Prostate gland (tissue), 2 donors: ENCODE data around the gene CLIC1. TPM values are rescaled to one million over a fixed set of nuclear protein-coding genes. Genes with fewer than 3 reads are reported as not detected.

Experiments
- DNase-seq: peaks from one replicate; pipeline ENCODE4 v3.0.0-alpha.2; 2019; ENCODE audit warnings: low spot score
- H3K27ac ChIP-seq, 2 donors: fragments of 200-600 bp; sonication (generic); 2 replicates each; pipeline ENCODE4 v1.5.1; 2017 to 2019
- H3K27me3 ChIP-seq: fragments of 200-600 bp; sonication (generic); replicated peaks from 2 replicates; pipeline ENCODE4 v1.5.1; 2019; ENCODE audit not compliant: insufficient read depth
- H3K36me3 ChIP-seq, 2 donors: fragments of 200-600 bp; sonication (generic); 1 replicate in 1 of 2; 2 replicates in 1 of 2; pipeline versions ENCODE4 v1.5.1 to v1.8.1; 2017 to 2019
- H3K4me1 ChIP-seq: fragments of 200-600 bp; sonication (generic); replicated peaks from 2 replicates; pipeline ENCODE4 v1.5.1; 2019
- H3K4me3 ChIP-seq, 2 donors: fragments of 200-600 bp; sonication (generic); 2 replicates each; pipeline ENCODE4 v1.5.1; 2017 to 2019
- H3K9me3 ChIP-seq: fragments of 200-600 bp; sonication (generic); 2 replicates; pipeline ENCODE4 v1.5.1; 2017
- POLR2A ChIP-seq: fragments of 450-650 bp; IDR thresholded peaks from one replicate; pipeline ENCODE4 v1.6.1; 2016; ENCODE audit warnings: antibody characterized with exemption, mild to moderate bottlenecking
- POLR2AphosphoS5 ChIP-seq: sonication (generic); formaldehyde crosslinking; IDR thresholded peaks from one replicate; pipeline ENCODE4 v1.6.1; 2017; ENCODE audit warnings: antibody characterized with exemption
- WGBS: methylation state at CpG from one replicate; pipeline ENCODE4 v1.1.5; 2018; 5-methylcytosine and 5-hydroxymethylcytosine counted together
- intact Hi-C: fragments of 100-400 bp; cut with DNase I; formaldehyde crosslinking; loops from one replicate; pipeline ENCODE4 v1.14.2; 2022
- total RNA-seq, 2 donors: library from RNA; depleted of rRNA; stranded (reverse); fragments of >200 nt; gene quantifications; one replicate each; pipeline ENCODE4 v1.1.0, GENCODE V29; 2016
- TF ChIP-seq, protein P1 (sequence below), 4 experiments: fragments of 200-600 bp in 2 of 4; fragments of 450-650 bp in 2 of 4; sonication (generic) in 2 of 4; IDR thresholded peaks; 1 replicate in 3 of 4; 2 replicates in 1 of 4; pipeline ENCODE4 v1.5.1; 2016 to 2019; ENCODE audit warnings: antibody characterized with exemption in 4 of 4, mild to moderate bottlenecking in 2 of 4, moderate library complexity in 2 of 4

Gene CLIC1
- total RNA-seq, 2 donors from 2014 or later, result 224 to 331 TPM

DNA sequence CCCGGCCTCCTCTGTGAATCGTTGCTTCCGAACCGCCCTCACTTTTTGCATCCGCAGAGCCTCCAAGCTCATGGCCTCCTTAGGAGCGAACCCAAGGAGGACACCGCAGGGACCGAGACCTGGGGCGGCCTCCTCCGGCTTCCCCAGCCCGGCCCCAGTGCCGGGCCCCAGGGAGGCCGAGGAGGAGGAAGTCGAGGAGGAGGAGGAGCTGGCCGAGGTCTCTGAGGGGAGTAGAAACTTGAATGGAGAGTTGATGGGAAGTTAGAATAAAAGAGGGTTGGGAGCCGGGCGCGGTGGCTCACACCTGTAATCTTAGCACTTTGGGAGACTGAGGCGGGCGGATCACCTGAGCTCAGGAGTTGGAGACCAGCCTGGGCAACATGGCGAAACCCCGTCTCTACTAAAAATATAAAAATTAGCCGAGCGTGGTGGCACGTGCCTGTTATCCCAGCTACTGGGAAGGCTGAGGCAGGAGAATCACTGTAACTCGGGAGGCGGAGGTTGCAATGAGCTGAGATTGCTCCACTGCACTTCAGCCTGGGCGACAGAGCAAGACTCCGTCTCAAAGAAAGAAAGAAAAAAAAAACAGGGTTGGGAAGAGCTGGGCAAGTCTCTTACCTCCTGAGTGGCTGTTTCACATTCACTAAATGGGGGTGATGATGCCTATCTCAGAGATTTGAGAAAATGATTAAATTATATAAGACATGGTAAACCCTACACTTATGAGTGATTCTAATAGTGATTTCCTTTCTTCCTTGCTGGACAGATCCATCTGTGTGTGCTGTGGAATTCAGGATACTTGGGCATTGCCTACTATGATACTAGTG, 4.3 kb upstream of the CLIC1 start:
- TF ChIP-seq POLR2A (no peak), POLR2AphosphoS5 (no peak)
- TF ChIP-seq, protein P1, sequence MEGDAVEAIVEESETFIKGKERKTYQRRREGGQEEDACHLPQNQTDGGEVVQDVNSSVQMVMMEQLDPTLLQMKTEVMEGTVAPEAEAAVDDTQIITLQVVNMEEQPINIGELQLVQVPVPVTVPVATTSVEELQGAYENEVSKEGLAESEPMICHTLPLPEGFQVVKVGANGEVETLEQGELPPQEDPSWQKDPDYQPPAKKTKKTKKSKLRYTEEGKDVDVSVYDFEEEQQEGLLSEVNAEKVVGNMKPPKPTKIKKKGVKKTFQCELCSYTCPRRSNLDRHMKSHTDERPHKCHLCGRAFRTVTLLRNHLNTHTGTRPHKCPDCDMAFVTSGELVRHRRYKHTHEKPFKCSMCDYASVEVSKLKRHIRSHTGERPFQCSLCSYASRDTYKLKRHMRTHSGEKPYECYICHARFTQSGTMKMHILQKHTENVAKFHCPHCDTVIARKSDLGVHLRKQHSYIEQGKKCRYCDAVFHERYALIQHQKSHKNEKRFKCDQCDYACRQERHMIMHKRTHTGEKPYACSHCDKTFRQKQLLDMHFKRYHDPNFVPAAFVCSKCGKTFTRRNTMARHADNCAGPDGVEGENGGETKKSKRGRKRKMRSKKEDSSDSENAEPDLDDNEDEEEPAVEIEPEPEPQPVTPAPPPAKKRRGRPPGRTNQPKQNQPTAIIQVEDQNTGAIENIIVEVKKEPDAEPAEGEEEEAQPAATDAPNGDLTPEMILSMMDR (IDR thresholded peaks at IDR 0.05), result no peak
- H3K27ac ChIP-seq, result peak overlapping the region; percentile 94 to 98
- no peaks in the 10 kb centered on the region for H3K36me3 ChIP-seq
- H3K9me3 ChIP-seq, result no peaks in the 10 kb centered on the region
- H3K4me1 ChIP-seq, result peaks cover 11% of the 10 kb centered on the region
- no peaks in the 10 kb centered on the region for H3K27me3 ChIP-seq
- WGBS, result 19% methylated on average over 29 of the region's 29 CpGs
- intact Hi-C loops, result no loop called here
- peak overlapping the region; percentile 51 to 56 for H3K4me3 ChIP-seq
- no peak for DNase-seq

DNA sequence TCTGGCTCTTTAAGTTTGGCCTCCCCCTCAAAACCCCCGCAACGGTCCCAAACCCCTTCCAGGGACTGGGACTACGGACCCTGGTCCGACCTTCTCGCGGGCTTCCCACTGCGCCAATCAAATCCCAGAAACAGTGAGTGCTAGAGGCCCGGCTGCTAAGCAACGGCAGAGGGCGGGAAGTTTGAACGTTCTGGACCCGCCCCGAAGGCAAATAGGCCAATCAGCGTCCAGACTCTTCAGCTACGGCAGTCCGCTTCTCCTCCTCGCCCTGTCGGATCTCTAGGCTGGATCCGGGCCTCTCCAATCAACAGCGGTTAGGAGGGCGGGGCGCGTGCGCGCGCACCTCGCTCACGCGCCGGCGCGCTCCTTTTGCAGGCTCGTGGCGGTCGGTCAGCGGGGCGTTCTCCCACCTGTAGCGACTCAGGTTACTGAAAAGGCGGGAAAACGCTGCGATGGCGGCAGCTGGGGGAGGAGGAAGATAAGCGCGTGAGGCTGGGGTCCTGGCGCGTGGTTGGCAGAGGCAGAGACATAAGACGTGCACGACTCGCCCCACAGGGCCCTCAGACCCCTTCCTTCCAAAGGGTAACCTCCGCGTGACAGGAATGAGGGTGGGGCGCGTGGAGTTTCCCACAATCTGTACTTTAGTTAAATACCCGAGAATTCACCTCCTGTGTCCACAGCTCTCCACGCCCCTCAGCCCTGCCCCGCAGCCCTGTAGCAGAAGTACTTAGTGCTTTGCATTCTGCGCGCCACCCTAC, 3.5 kb upstream of the CLIC1 start, which contains the start of gene MSH5:
MSH5 (plus strand) TSS at position 367 of the 758 bp plus-strand sequence. CDS start 462 bp downstream, outside the sequence.
- peak; percentile 99 for DNase-seq
- H3K27me3 ChIP-seq, result no peaks in the 10 kb centered on the region
- 1% methylated on average over 54 of the region's 58 CpGs for whole genome bisulfite sequencing
- peak within 1 kb of the TSS; percentile 94 to 98 for H3K27ac ChIP-seq
- intact Hi-C loops, result loop anchor here (5.0 kb wide), 1 partner anchor 82 kb away; no protein-coding TSS in a partner anchor
- H3K4me3 ChIP-seq, result peak within 1 kb of the TSS; percentile 51 to 56
- H3K36me3 ChIP-seq, result no peaks in the 10 kb centered on the region
- H3K9me3 ChIP-seq, result no peaks in the 10 kb centered on the region
- H3K4me1 ChIP-seq, result peaks cover 11% of the 10 kb centered on the region
- TF ChIP-seq POLR2A, result peak; percentile 77
- TF ChIP-seq, protein P1 (IDR thresholded peaks at IDR 0.05), result peak in 1 of 4 experiments; percentile 15
- TF ChIP-seq POLR2AphosphoS5, result peak; percentile 97

DNA sequence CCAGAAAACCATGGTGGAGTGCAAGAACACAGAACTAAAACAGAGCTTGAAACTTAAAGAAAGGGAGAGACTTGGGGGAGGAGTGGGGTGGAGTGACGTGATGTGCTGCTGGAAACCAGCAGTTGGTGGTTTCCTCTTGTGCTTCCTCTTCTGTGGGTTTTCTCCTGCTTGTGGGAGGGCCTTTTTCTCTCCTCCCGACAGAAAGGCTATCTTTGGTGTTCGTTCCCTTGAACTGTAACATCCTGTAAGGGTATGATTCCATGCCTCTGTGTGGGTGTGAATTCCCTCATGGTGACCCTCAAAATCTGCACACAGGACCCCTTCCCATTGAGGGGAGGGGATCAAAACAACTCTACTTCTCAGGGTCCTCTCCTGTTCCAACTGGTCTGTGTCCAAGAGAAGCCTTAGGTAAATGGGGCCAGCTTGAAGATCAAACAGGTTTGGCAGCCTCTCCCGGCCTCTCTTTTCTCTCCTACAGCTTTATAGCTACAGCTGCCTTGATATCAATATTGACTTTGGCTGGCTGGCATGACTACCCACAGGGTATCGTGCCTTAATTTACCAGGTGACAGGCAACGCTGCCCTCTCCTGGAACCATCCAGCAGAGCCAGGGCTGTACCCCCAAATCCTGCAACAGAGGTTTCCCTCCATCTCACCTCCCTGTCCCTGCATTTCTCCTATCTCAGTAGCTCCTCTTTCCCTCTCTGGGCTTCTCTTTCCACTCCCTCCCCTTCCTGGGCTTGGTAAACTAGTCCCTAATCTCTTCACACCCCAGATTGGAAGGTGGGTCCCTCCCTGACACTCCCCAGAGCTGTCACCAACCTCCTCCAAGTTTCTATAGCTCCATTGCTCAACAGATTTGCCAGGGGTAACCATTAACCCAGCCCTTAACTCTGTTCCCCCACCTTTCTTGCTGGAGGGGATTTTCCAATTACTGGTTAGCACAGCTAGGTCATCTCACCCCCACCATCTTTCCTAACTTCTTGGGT, 2.0 kb upstream of the CLIC1 start:
- TF ChIP-seq POLR2A (peak; percentile 33), POLR2AphosphoS5 (peak; percentile 84)
- TF ChIP-seq, protein P1 (IDR thresholded peaks at IDR 0.05), result peak in 3 of 4 experiments; percentile 43 to 89 (median 65)
- Histone ChIP-seq H3K27ac (peak overlapping the region; percentile 94 to 98), H3K36me3 (no peaks in the 10 kb centered on the region), H3K4me1 (peaks cover 17% of the 10 kb centered on the region), H3K9me3 (no peaks in the 10 kb centered on the region), H3K27me3 (no peaks in the 10 kb centered on the region), H3K4me3 (no peak overlapping the region)
- 12% methylated on average over 6 of the region's 6 CpGs for WGBS
- peak; percentile 92 for DNase-seq
- intact Hi-C loops, result loop anchor here (5.0 kb wide), 1 partner anchor 84 kb away; no protein-coding TSS in a partner anchor

DNA sequence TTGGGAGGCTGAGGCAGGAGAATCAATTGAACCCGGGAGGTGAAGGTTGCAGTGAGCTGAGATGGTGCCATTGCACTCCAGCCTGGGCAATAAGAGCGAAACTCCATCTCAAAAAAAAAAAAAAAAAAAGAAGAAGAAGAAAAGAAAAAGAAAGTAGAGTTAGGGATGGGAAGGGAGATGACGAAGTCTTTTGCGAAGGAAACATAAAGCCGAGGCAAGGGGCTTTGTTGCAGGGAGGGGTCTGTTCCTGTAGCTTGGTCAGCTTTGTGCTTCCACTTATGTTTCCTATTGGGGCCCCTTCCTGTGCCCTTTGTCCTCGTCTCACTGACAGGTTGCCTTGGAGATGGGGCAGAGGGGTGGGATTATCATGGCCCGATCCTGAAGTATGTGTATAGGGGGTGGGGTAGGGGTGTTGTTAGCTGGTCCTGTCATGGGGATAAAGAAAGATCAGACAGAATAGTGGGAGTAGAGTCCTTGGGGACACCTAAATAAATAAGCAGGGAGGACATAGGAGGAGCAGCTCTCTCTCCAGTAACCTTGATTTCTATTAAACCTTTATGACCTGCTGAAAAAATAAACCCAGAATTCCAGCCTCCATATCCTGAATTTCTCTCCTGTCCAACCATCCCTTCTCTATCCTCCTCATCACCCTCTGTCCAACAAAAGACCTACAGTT, 1.1 kb upstream of the CLIC1 start:
- Histone ChIP-seq H3K4me1 (peaks cover 17% of the 10 kb centered on the region), H3K27ac (peak overlapping the region; percentile 94 to 98), H3K9me3 (no peaks in the 10 kb centered on the region), H3K27me3 (no peaks in the 10 kb centered on the region), H3K4me3 (peak overlapping the region in 1 of 2 donors; percentile 4), H3K36me3 (peaks cover 0 to 4% of the 10 kb centered on the region in 2 donors)
- TF ChIP-seq POLR2A (no peak), POLR2AphosphoS5 (no peak)
- TF ChIP-seq, protein P1 (IDR thresholded peaks at IDR 0.05), result no peak
- no peak for DNase-seq
- intact Hi-C loops, result loop anchor here (5.0 kb wide), 1 partner anchor 85 kb away; no protein-coding TSS in a partner anchor
- 48% methylated on average over 7 of the region's 7 CpGs for WGBS
